Activated CD4-positive, alpha-beta T cell treated with anti-CD3 and anti-CD28 coated beads, Interleukin-10, Interleukin-2, amounts not matched to agents 100 ng/mL and 50 ng/mL, durations not matched to agents 16 hours and 8 hours (primary cell): ENCODE measurements around the gene CNTN5.

Experiments used
- DNase-seq: peaks from one replicate; pipeline ENCODE4 v3.0.0-alpha.2; 2020

Gene CNTN5

DNA sequence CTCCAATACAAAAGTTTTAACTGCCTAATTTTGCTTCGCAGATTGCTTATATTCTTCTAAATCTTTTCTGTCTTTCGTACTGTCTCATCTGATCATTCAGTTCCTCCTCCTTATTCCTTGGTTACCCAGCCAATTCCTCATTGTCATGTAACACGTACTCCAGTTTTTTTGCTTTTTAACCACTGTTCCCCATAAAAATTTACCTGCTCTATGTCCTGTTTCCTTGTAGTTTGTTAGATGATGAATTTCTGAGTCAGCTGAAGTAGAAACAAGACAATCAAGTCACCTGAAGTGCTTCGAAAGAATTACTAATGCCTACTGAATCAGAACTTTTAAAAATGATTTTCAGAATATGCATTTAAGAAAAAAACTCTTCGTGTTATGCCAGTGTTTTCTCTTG is 150.6 kb downstream of the CNTN5 start:
- DNase-seq = no peak

DNA sequence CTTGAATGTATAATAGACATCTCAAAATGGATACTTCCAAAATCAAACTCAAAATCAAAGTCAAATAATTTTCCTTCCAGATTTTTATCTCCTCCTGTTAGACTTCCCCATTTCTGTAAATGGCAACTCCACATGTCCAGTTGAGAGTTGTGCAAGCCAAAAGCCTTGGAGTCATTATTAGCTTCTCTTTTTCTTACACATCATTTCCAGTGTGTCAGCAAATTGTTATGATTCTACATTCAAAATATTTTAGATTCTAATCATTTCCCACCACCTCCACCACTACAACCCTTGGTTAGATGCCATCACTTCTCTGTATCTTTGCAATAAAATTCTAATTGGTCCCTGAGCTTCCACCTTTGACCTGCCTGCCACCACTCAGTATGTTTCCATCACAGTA is 155.7 kb downstream of the CNTN5 start:
- no peak for DNase-seq

DNA sequence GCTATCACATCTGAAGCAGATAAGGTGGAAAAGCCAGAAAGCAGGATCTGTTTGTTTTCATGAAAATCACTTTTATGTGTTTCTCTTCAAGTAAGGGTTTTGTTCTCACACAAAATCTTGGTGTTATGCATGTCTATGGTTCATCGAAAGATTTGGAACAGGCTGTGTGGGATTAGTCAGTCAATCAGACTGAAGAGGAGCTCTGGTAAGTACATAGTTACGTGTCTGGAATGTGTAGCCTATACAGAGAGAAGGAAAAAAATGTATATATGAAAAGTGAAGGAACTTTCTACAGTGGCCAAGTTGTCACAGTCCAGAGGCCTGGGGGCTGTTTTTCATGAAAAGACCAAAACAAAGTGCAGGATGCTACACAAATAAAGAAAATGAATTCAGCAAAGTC is 156.7 kb downstream of the CNTN5 start:
- no peak for DNase-seq

DNA sequence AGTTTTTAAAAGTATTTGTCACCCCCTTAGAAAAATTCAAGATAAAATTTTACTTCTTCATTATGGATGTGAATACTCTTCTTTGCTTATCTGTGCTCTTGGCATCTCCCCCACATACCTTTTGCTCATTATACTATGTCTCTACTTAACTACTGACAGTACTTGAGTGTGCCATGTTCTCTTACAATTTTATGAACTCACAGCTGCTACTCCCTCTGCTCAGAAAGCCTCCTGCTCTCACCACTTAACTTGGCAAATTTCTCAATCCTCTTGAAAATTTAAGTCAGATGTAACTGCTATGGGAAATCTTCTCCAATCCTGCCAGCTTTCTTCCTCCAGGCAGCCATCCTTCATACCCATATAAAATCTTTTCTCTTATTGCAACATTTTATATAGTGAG is 163.4 kb downstream of the CNTN5 start:
- no peak for DNase-seq

DNA sequence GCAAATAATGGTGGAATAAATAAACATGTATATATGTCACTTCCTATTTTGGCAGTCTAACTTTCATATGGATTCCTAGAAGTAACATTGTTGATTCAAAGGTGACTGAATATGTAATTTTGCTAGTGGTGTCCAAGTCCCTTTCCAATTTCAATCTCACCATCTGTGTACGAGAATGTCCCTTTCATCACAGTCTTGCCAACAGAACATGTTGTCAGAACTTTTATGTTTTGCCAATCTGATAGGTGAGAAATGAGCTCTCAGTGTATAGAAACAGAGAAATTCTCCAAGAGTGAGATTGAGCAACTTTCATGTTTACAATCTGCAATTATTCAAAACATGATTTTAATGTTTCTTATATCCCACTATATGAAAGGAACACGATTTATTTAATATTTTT is 167.5 kb downstream of the CNTN5 start:
- no peak for DNase-seq

DNA sequence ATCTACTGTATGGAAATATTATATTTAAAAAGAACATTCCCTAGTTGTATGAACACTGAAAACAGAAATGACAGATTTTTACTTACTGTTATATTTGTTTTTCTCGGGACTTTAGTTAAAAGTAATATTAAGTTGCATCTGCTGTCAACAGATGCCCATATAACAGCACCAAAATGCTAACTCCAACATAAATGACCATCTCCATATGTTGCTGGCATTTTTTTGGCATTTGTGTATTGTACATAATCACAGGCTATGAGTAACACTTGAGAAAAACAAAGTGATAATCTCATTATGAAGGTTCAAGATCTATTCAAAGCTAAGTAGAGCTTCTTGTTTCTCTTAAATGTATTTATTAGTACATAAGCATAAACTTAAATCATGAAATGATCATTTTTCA is 172.0 kb downstream of the CNTN5 start:
- DNase-seq = no peak

DNA sequence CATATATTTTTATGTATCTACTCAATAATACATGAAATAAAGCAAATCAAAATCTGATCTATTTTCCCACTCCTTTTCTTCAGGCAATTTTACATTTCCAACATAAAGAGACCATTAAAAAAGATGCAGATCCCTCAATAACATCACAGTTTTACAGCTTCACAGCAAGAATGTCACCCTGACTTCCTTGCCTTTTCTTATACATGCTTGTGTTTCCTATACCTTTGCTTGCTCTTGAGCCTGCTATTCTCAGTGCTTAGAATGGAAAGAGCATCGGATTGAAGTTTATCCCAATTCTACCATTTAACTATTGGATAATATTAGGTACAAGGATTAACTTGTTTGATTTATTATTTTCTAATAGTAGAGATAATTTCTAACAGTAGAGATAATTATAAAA is 176.7 kb downstream of the CNTN5 start:
- no peak for DNase-seq

DNA sequence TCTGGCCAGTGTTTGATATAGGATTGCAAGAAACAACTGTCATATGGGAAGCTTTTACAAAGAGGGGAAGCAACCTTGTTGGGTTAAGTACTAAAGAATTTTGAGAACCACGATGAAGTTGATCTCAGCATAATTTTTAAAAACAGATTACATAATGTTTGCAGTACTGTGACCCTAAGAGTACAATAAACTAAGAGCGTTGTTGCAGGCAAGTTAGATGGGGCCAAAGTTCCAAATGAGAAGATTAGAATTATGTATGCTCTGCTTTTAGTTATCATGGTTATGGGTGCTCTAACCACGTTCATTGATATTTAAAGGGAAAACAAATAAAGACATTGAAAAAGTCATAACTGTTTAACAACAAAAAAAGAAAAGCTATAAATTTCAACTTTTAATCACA is 177.5 kb downstream of the CNTN5 start:
- no peak for DNase-seq

DNA sequence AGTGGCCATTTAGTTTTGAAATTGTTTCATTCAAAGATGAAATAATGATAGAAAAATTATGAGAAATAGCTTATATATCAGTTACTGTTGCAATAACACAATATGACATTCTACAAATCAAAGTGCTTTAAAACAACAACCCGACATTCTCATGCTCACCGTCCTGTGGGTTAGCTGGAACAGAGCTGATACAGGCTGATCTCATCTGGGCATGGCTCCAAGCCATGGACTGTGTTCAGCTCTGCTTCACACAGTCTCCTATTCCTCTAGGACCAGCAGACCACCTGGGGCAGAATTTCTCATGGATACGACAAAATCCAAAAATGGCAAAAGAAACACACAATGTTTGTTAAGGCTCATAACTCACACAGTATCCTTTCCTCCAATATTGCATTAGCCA is 178.6 kb downstream of the CNTN5 start:
- no peak for DNase-seq

DNA sequence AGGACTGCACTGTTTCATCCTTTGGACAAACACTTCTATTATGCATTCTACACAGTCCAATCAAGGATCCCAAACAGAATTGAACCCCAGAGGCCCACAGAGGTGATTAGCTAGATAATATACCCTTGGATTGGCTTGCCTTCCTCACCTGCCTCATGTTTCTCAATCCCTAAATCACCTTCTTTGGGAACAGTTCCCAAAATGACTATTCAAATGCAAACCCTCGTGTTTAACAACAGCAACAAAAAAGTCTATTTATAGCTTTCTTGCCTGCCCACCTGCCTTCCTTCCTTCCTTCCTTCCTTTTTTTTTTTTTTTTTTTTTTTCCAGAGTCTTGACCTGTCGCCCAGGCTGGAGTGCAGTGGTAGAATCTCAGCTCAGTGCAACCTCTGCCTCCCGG is 180.0 kb downstream of the CNTN5 start:
- no peak for DNase-seq

DNA sequence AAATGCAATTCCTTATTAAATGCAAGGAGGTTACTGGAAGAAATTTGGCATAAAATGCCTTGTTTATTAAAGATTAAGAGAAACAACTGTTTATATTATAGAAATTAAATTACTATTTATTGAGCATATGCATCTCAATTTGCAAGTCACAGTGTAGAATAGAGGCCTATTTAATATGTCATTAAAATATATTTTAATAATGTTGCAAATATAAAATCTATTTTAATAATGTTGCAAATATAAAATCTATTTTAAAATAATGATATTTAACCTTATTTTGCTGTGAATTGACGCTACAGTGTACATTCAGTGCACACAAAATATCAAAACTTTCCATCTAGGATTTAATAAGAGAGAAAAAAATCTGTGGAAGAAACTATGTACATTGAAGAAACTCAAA is 188.1 kb downstream of the CNTN5 start:
- no peak for DNase-seq

DNA sequence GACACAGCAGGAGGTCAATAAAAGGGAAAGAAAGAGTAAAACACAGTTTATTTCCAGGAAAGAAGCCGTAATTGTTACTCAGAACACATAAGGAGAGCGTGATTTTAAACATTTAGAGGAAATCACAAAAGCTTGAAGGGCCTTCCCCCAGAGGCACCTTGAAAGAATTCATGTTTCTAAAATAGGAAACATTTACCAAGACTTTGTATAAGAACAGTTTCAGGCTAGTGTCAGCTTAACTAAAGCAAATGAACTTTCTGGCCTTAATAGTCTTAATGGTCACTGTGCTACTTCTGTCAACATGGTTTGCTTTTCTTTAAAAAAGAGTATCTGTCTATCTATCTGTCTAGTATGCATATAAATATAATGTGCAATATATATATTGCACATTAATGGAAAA is 208.8 kb downstream of the CNTN5 start:
- DNase-seq = no peak

DNA sequence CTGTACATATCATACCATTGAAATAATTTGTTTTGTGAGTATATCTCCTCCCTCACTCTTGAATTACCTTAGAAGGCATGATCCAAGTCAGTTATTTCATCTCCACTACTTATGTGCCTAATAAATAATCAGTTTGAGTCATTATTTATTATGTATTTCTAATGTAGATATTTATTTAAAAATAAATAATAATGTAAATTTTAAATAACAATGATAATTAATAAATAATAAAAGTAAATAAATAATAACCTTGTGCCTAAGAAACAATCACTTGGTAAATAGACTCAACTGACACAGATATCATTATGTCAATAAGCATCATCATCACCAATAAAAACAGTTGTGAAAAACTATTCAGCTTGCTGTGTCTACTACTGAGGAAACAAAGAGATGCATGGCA is 213.8 kb downstream of the CNTN5 start:
- no peak for DNase-seq

DNA sequence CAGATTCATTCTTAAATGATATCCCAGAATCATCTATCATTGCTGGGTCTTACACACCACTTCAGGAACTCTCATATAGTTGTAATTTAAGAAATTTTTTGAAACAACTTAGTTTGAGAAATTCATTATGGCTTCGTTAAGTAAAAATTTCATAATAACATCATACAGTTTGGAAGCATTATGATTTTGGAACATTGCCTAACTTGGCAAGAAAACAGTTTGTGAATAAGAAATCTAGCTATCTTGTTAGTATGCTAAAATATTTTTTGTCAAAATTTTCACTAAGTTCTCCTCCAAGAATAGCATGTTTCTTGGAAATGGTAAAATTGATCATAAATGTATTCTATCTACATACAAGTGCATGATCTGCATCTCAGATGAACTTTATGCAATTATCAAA is 217.7 kb downstream of the CNTN5 start:
- DNase-seq = no peak

DNA sequence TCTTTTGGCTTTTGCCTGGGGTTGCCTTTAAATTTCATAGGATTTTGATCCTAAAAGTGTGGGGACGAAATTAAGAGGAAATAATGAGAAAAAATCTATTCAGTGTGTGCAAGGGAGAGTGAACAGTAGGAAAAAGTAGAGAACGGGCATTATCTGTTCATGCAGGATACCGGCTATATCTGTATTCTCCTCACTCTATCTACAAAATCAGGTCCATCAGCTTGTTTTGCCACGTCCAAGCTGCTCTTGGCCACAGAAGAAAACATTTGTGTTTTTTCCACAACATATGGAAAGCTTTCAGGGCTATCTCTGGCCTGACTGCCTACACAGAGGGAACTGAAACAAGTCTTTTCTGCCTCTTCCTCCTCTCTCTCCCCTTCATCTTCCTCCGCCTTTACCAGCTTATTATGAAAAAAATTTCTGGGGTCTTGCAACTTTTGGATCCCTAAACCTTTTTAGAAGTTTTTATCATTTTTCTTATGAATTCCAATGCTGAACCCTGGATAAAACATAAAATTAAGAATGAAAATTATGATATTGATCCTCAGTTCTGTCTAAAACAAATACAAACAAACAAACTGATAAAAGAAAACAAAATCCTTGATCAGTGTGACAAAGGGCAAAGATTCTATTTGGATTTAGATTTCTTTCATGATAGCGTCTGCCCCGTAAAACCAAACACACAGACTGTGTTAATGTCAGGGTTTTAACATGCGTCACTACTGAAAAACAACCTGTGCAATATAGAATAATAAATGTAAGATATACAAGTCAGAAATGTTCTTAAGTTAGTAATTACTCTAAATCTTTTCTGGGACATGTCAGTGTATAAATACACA is 219.7 kb downstream of the CNTN5 start:
- no peak for DNase-seq

DNA sequence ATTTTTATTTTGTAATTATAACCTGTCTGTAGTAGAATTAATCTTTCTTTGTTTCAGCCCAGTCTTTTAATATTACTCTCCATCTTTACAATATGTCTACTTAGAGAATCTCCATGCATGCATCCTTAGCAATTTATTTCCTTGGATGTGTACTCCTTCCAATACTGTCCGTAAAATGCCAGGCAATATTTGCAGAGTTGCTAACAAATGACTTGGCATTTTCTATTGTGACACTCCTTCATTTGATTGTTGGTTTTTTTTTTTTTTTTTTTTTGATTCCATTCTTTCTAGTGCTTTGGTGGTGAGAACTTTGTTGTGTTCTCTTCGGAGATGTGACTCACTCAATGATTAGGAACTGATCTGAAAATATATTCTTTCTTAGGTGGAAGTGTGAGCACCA is 220.3 kb downstream of the CNTN5 start:
- no peak for DNase-seq

DNA sequence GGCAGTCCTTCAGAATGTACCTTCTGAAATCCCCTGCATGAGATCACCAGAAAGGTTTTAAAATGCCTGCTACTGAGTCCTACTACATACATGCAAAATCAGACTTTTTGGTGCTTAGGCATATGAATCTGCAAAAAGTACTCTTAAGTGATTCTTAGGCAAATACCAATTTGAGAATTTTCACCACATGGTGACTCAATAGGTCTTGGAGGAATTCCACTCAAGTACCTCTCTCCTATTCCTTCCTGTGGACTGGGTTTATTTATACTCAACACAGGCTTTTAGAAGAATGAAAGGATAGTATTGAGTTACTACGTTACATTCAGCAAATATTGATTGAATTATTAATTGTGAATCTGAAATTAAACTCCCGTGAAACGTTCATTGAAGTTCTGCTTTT is 223.9 kb downstream of the CNTN5 start:
- no peak for DNase-seq

DNA sequence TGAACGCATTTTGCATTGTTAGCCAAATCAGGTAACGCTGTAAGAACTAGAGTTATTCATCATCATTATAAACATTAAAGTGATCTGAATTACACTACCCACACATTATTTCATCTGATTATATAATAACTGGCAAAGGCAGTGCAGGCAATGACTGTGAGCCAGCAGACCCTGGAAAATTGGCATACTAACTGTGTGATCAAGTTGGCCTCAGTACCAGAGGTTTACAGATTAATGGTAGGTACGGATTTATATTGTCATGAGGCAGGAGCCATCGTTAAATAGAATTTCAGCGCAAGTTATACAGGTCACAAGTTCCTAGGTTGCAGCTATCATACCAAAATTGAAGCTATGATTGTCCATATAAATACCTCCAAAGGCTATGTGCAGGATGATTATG is 225.4 kb downstream of the CNTN5 start:
- DNase-seq = no peak

DNA sequence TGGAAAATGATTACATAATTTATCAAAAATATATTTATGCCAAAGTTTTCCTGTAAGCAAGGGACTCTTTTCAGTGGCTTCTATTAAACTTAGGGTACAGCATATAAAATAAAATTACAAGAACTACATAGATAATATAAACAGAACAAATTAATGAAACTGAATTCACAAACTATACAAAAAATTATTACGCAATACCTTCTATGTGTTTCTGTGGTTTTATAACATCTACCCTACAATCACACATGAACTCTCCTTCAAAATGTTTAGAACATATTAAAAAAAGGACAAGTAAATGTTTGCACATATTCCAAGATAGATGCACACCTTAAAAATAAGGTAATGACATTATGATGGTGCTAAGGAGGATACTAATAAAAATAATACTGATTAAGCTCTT is 235.9 kb downstream of the CNTN5 start:
- no peak for DNase-seq

DNA sequence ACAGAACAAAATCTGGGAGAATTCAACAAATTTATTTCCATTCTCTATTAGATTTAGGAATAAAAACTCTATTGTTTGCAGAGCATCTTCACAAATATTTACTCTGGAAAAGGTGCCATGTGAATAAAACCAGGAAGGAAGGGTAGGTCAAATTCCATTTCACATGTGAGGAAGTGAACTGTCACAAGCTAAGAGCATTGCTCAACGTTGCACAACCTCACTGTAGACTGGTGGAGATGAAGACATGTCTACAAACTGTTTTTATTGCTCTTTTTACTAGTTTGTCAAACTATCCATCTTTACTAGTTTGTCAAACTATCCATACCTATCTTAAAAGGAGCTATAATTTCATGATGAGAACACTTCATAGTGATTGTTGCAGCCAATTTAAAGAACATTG is 236.4 kb downstream of the CNTN5 start:
- DNase-seq = no peak

DNA sequence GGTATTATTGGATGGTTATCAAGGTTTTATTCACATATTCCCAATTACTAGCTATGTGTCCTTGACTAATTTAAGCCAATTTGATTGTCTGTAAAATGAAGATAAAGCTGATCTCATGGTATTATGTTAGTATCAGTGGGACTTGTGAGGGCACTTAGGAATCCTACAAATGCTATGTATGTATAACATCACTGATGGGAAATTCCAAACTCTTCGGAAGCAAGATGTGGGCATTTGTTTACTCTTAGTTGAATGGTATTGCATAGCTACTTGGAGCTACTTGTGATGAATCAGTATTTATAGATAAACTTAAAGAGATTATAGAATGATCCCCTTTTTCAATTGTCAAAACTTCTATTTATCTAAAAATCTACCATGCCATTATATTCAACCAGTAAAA is 239.9 kb downstream of the CNTN5 start:
- DNase-seq = no peak

DNA sequence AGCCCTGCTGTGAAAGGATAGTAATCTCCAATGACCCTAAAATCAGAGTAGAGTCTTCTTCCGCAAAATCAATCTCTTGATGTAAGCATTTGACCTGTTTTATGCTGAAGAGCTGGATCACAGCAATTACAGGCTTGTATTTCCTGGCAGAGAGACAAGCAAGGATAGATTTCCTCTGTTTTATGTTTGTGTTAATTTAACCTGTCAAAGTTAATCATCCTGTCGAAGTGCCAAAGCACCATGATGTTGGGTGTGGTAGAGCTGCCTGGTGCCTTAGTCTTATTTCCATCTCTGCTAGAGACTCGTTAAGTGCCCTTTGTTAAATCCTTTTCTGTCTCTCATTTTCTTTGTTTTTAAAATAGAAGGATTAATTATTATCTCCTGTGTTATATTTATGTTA is 248.1 kb downstream of the CNTN5 start:
- DNase-seq = no peak

DNA sequence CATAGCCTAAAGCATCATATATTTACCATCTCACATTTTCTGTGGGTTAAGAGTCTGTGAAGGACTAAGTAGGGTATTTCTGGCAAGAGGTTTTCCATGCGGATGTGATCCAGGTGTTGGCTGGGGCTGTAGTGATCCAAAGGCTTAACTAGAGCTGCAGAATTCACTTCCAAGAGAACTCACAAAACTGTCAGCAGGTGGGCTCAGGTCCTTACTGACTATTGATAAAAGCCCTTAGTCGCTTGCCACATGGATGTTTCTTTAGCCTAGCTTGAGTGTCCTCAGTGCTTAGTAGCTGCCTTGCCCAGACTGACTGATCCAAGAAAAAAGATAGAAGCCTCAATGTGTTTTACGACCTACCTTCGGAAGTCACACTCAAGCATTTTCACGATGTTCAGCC is 250.8 kb downstream of the CNTN5 start:
- no peak for DNase-seq

DNA sequence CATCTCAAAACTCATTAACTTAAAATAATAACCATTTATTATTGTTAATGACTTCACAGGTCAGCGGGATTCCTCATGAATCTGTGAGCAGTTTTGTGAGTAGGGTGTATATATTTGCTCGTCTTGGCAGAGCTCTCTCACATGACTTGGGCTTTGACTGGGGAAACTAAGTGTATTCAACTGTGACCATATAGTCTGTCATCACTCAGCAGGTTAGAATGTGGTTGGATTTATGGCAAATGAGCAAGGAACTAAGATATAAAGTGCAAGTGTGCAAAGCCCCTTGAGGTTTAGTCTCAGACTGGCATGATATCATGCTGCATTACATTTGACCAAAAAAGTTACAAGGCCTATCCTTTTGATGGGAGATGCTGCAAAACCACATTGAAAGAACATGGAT is 254.8 kb downstream of the CNTN5 start:
- DNase-seq = no peak

DNA sequence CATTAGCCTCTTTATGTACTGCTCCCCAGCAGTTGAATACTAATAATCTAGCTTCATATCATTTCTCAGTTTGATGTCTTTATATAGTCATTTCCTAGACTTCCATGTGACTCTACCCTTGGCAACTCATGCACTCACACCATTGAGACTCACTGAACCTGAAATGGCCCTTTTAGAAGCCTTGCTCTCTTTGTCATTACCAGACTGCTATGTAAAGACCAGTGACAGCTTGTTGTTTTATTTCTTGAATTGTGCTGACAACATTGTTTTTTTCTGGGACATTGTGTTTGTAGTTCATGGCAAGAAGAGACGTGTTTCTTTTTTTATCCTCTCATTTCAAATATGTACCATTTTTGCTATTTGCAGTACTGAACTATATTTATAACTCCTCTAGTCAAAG is 256.5 kb downstream of the CNTN5 start:
- no peak for DNase-seq

DNA sequence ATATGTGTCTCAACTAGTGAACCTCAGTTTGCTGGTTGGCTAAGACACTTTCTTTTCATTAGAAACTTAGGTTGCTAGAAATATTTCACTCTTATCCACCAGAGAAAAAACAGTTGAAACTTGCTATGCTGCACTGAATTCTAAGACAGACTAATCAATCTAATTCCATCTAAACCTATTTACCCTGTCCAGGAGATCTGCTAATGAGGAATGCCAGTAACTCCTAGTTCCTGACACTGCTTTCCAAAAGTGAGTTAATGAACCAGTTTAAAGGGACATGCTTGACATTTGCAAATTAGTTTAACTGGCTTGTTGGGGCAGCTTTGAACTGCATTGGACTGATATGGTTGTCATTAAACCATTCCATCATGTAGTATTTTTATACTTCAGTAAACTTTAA is 258.5 kb downstream of the CNTN5 start:
- no peak for DNase-seq
